Endothelial cell of umbilical vein (primary cell): ENCODE data around the gene SLC46A3. TPM values are rescaled to one million over a fixed set of nuclear protein-coding genes. Genes with fewer than 3 reads are reported as not detected.

ENCODE experiments used
- BruUV-seq: library from RNA; stranded (reverse); fragments of 400-500 nt; replicated peaks from 2 replicates; lab custom pipeline; 2021; lab: Mats Ljungman, UMichigan
- CTCF ChIA-PET: fragments of 300-600, 350-600 bp; sonication (Branson Sonifier 250); formaldehyde crosslinking; loops from one replicate; lab custom pipeline; 2021; ENCODE audit warnings: antibody characterized with exemption, inconsistent platforms; lab: Charles Lee
- POLR2A ChIA-PET: fragments of 300-600, 350-600 bp; sonication (Branson Sonifier 250); formaldehyde crosslinking; loops from one replicate; lab custom pipeline; 2021; ENCODE audit warnings: antibody characterized with exemption, inconsistent platforms; lab: Charles Lee
- DNase-seq: peaks from one replicate; pipeline ENCODE4 v3.0.0-alpha.2; 2011; ENCODE audit warnings: low read depth, low spot score
- FAIRE-seq: peaks from 2 replicates; lab custom pipeline; 2011; peaks lifted over from hg19 to GRCh38; lab: Jason Lieb, UNC
- H2AFZ ChIP-seq: 2 replicates; pipeline ENCODE4 v1.6.0; 2012; ENCODE audit warnings: low read depth, low read length, control low read depth, inconsistent platforms
- H3K27ac ChIP-seq: 2 replicates; pipeline ENCODE4 v1.5.1; 2011; ENCODE audit warnings: low read depth, mild to moderate bottlenecking, control low read depth, low read length, moderate library complexity; ENCODE audit not compliant: insufficient read depth
- H3K27me3 ChIP-seq, 2 experiments: 2 replicates each; pipeline versions ENCODE4 v1.6.0 to v1.6.1; 2011; ENCODE audit warnings: low read length in 2 of 2, mixed read lengths in 1 of 2; ENCODE audit not compliant: control insufficient read depth in 2 of 2, insufficient read depth in 2 of 2
- H3K36me3 ChIP-seq, 2 experiments: 2 replicates in 1 of 2; 3 replicates in 1 of 2; pipeline ENCODE4 v1.5.1; 2011; ENCODE audit warnings: low read length in 2 of 2, mild to moderate bottlenecking in 1 of 2, moderate library complexity in 1 of 2; ENCODE audit not compliant: control insufficient read depth in 2 of 2, insufficient read depth in 2 of 2; ENCODE audit errors: extremely low read depth in 1 of 2
- H3K4me1 ChIP-seq: 3 replicates; pipeline ENCODE4 v1.5.1; 2011; ENCODE audit warnings: mild to moderate bottlenecking, low read length; ENCODE audit not compliant: control insufficient read depth, insufficient read depth; ENCODE audit errors: extremely low read depth
- H3K4me2 ChIP-seq: 2 replicates; pipeline ENCODE4 v1.6.1; 2011; ENCODE audit warnings: low read length, control low read depth, mixed read lengths; ENCODE audit not compliant: insufficient read depth
- H3K4me3 ChIP-seq, 3 experiments: fragments of 200-600 bp in 1 of 3; sonication (generic), shearing (Covaris generic) in 1 of 3; replicated peaks in 1 of 3; 2 replicates each; pipeline ENCODE4 v1.5.1; 2011 to 2016; ENCODE audit warnings: control low read depth in 3 of 3, low read length in 3 of 3, mild to moderate bottlenecking in 2 of 3, inconsistent platforms in 1 of 3, low read depth in 1 of 3, moderate library complexity in 1 of 3; ENCODE audit not compliant: insufficient read depth in 1 of 3
- H3K79me2 ChIP-seq: 2 replicates; pipeline ENCODE4 v1.6.0; 2012; ENCODE audit warnings: low read length, inconsistent platforms; ENCODE audit not compliant: control insufficient read depth, insufficient read depth
- H3K9ac ChIP-seq: replicated peaks from 2 replicates; pipeline ENCODE3; 2011; ENCODE audit warnings: low read length, control low read depth; ENCODE audit not compliant: insufficient read depth; ENCODE audit errors: extremely low read depth
- H3K9me1 ChIP-seq: replicated peaks from 3 replicates; pipeline ENCODE4 v1.6.0; 2011; ENCODE audit warnings: mild to moderate bottlenecking, low read length; ENCODE audit not compliant: control insufficient read depth, insufficient read depth; ENCODE audit errors: extremely low read depth
- H3K9me3 ChIP-seq: replicated peaks from 2 replicates; pipeline ENCODE4 v1.5.1; 2012; ENCODE audit warnings: low read length, inconsistent platforms; ENCODE audit not compliant: control insufficient read depth, insufficient read depth
- H4K20me1 ChIP-seq: replicated peaks from 2 replicates; pipeline ENCODE3; 2011; ENCODE audit warnings: mild to moderate bottlenecking, low read length; ENCODE audit not compliant: control insufficient read depth, insufficient read depth; ENCODE audit errors: extremely low read depth
- EZH2 ChIP-seq: IDR thresholded peaks from 2 replicates; pipeline ENCODE4 v1.6.1; 2012; ENCODE audit warnings: borderline replicate concordance, low read depth, mild to moderate bottlenecking, moderate library complexity, low read length, inconsistent platforms; ENCODE audit not compliant: severe bottlenecking
- FOS ChIP-seq: IDR thresholded peaks from 2 replicates; pipeline ENCODE4 v1.6.1; 2011; ENCODE audit warnings: mild to moderate bottlenecking, low read length, moderate library complexity, borderline replicate concordance; ENCODE audit not compliant: insufficient read depth
- GATA2 ChIP-seq: IDR thresholded peaks from 2 replicates; pipeline ENCODE4 v1.7.0; 2011; ENCODE audit warnings: low read depth, mild to moderate bottlenecking, moderate library complexity, mixed read lengths, low read length; ENCODE audit not compliant: insufficient read length, insufficient read depth
- JUN ChIP-seq: IDR thresholded peaks from 2 replicates; pipeline ENCODE4 v1.6.1; 2011; ENCODE audit warnings: borderline replicate concordance, low read depth; ENCODE audit not compliant: insufficient read length, insufficient read depth
- MYC ChIP-seq: IDR thresholded peaks from one replicate; pipeline ENCODE4 v1.6.1; 2011; ENCODE audit warnings: mild to moderate bottlenecking, low read depth, low read length
- POLR2A ChIP-seq: IDR thresholded peaks from 2 replicates; pipeline ENCODE4 v1.6.1; 2012; ENCODE audit warnings: low read depth, mild to moderate bottlenecking, control low read depth, low read length
- POLR2AphosphoS5 ChIP-seq: IDR thresholded peaks from 2 replicates; pipeline ENCODE4 v1.6.1; 2012; ENCODE audit warnings: low read depth, mild to moderate bottlenecking, control low read depth, low read length, moderate library complexity; ENCODE audit not compliant: insufficient read depth
- dilution Hi-C: fragments of 300-500 bp; cut with MboI; formaldehyde crosslinking; loops from one replicate; pipeline ENCODE4 v1.15.0; 2019; ENCODE audit warnings: low sequenced_read_pairs; ENCODE audit not compliant: extremely low pct_ligation_motif_present
- intact Hi-C: fragments of 100-400 bp; cut with micrococcal nuclease; formaldehyde crosslinking; loops from one replicate; pipeline ENCODE4 v1.10.0; 2022
- polyA plus RNA-seq, 4 experiments: library from polyadenylated mRNA; depleted of rRNA in 3 of 4; stranded (reverse) in 3 of 4; unstranded in 1 of 4; fragments of >200 nt; gene quantifications; 2 replicates each; pipeline versions ENCODE4 v1.2.1 to v1.2.3, GENCODE V29; 2011 to 2012; ENCODE audit warnings: missing spikeins in 1 of 4
- total RNA-seq: library from RNA; stranded (reverse); gene quantifications from 2 replicates; pipeline ENCODE4 v1.2.3, GENCODE V29; 2021
- TF ChIP-seq, protein P1 (sequence below): IDR thresholded peaks from 2 replicates; pipeline ENCODE4 v1.6.1; 2011; ENCODE audit not compliant: insufficient read depth, insufficient read length
- TF ChIP-seq, protein P2 (sequence below), 2 donors: IDR thresholded peaks; 1 replicate in 1 of 2; 2 replicates in 1 of 2; pipeline ENCODE4 v1.5.1; 2011; ENCODE audit warnings: low read length in 2 of 2, mild to moderate bottlenecking in 2 of 2, moderate library complexity in 2 of 2, control low read depth in 1 of 2, inconsistent platforms in 1 of 2, low read depth in 1 of 2; ENCODE audit not compliant: insufficient read depth in 1 of 2; ENCODE audit errors: extremely low read depth in 1 of 2

SLC46A3 gene
- total and polyA plus RNA-seq, 2 donors (not counting 3 experiments of a cell fraction or from before 2014, with no cell fraction given): 2.0 to 2.1 TPM

DNA sequence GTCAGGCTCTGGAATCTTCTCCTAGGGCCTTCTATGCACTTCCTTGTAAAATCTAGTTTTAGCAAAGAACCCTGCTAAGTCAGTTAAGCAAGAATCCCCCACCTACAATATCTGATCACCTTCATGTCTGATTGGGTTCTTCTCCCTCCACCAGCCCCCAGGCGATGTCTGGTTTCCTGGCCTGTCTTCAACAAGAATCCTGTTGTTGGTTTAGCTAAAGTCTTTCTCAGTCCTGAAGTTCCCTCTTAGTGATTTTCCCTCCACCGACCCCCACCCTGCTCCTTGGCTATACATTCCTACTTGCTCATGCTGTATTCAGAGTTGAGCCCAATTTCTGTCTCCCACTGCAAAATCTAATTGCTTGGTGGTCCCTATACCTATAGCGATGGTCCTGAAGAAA is 35.2 kb upstream of the SLC46A3 start:
- Histone ChIP-seq H4K20me1 (no peaks in the 10 kb centered on the region), H3K79me2 (no peaks in the 10 kb centered on the region), H3K27ac (peak overlapping the region; percentile 9), H2AFZ (no peak overlapping the region), H3K9me3 (no peaks in the 10 kb centered on the region), H3K4me3 (no peak overlapping the region), H3K9me1 (no peaks in the 10 kb centered on the region), H3K4me2 (no peak overlapping the region), H3K36me3 (no peaks in the 10 kb centered on the region), H3K9ac (no peak overlapping the region), H3K27me3 (no peaks in the 10 kb centered on the region), H3K4me1 (peaks cover 34% of the 10 kb centered on the region)
- ChIA-PET CTCF (interaction anchor here (1.2 to 2.5 kb wide), 4 partner anchors 10 to 73 kb away, joined by 4 to 12 read pairs (median 8); partner anchors contain the start of gene SLC46A3), POLR2A (no interaction called here)
- no peak for DNase-seq
- TF ChIP-seq POLR2A: no peak
- TF ChIP-seq, protein P1, sequence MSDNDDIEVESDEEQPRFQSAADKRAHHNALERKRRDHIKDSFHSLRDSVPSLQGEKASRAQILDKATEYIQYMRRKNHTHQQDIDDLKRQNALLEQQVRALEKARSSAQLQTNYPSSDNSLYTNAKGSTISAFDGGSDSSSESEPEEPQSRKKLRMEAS: no peak
- no peak for FAIRE-seq
- dilution Hi-C loops (no loop called here), intact Hi-C loops (loop anchor here (2.0 kb wide), 1 partner anchor 75 kb away; no protein-coding TSS in a partner anchor)
- TSS peak; percentile 63 for BruUV-seq

DNA sequence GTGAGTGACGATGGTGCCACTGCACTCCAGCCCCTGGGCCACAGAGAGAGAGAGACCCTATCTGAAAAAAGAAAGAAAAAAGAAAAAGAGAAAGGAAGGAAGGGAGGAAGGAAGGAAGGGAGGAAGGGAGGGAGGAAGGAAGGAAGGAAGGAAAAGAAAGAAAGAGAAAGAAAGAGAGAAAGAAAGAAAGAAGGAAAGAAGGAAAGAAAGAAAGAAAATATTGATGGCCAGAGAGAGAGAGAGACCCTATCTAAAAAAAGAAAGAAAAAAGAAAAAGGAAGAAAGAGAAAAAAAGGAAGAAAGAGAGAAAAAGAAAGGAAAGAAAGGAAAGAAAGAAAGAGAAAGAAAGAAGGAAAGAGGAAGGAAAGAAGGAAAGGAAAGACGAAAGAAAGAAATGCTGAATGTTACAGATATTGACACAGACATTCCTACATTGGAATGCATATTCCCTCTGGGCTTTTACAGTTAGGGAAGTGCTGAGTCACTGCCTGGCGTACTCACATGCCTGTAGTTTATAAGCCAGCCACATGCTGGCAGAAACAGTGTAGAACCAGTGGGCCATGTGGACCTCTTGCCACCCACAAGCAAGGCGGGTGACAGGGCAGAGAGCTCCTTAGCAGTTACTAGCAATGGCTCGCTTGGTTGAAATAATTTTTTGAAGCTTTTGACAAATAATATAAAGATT is 34.6 kb upstream of the SLC46A3 start:
- no peaks in the 10 kb centered on the region for H3K79me2 ChIP-seq
- peak overlapping the region; percentile 9 for H3K27ac ChIP-seq
- CTCF ChIA-PET: interaction anchor here (1.2 kb wide), 1 partner anchor 10 kb away, joined by 4 read pairs; no protein-coding TSS in a partner anchor
- no peaks in the 10 kb centered on the region for H3K27me3 ChIP-seq
- intact Hi-C loops (no loop called here), dilution Hi-C loops (no loop called here)
- no peaks in the 10 kb centered on the region for H3K36me3 ChIP-seq
- H4K20me1 ChIP-seq: no peaks in the 10 kb centered on the region
- no peak overlapping the region for H3K4me2 ChIP-seq
- no peaks in the 10 kb centered on the region for H3K9me3 ChIP-seq
- FAIRE-seq: peak; percentile 70
- POLR2A ChIA-PET: no interaction called here
- peaks cover 34% of the 10 kb centered on the region for H3K4me1 ChIP-seq
- DNase-seq: peak; percentile 81
- TF ChIP-seq, protein P1: peak; percentile 81
- TF ChIP-seq EZH2: no peak
- TF ChIP-seq, protein P2, sequence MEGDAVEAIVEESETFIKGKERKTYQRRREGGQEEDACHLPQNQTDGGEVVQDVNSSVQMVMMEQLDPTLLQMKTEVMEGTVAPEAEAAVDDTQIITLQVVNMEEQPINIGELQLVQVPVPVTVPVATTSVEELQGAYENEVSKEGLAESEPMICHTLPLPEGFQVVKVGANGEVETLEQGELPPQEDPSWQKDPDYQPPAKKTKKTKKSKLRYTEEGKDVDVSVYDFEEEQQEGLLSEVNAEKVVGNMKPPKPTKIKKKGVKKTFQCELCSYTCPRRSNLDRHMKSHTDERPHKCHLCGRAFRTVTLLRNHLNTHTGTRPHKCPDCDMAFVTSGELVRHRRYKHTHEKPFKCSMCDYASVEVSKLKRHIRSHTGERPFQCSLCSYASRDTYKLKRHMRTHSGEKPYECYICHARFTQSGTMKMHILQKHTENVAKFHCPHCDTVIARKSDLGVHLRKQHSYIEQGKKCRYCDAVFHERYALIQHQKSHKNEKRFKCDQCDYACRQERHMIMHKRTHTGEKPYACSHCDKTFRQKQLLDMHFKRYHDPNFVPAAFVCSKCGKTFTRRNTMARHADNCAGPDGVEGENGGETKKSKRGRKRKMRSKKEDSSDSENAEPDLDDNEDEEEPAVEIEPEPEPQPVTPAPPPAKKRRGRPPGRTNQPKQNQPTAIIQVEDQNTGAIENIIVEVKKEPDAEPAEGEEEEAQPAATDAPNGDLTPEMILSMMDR (IDR thresholded peaks at IDR 0.05; ENCODE audit: extremely low read depth in 1 of 2, insufficient read depth in 1 of 2, low read depth in 1 of 2, low read length in 2 of 2): peak in 1 of 2 donors; percentile 24
- no peak for TF ChIP-seq POLR2AphosphoS5
- TF ChIP-seq POLR2A: no peak
- peak; percentile 67 for TF ChIP-seq JUN
- TF ChIP-seq GATA2: no peak
- peak; percentile 70 for TF ChIP-seq FOS
- TF ChIP-seq MYC: peak; percentile 81
- H3K9me1 ChIP-seq: no peaks in the 10 kb centered on the region
- H2AFZ ChIP-seq: no peak overlapping the region
- H3K9ac ChIP-seq: no peak overlapping the region
- no TSS peak for BruUV-seq
- H3K4me3 ChIP-seq: no peak overlapping the region
